Lower lobe of right lung (tissue), 2 donors: Measurements from ENCODE around the gene ASIC3. TPM values are rescaled to one million over a fixed set of nuclear protein-coding genes. Genes with fewer than 3 reads are reported as not detected.

Experiments
- ATAC-seq, 2 donors: fragments of 200-7000 bp; cut with Tn5 transposase; one replicate each; pipeline ENCODE4 v1.9.1; 2020 to 2022; ENCODE audit warnings: mild to moderate bottlenecking in 2 of 2, moderate library complexity in 2 of 2
- DNase-seq: peaks from one replicate; pipeline ENCODE4 v3.0.0-alpha.2; 2020
- H3K27ac ChIP-seq: fragments of 200-600 bp; one replicate; pipeline ENCODE4 v1.8.0; 2022
- H3K27me3 ChIP-seq: fragments of 200-600 bp; one replicate; pipeline ENCODE4 v1.8.0; 2022; ENCODE audit warnings: low read depth
- H3K36me3 ChIP-seq: fragments of 200-600 bp; one replicate; pipeline ENCODE4 v1.8.0; 2022; ENCODE audit warnings: mild to moderate bottlenecking
- H3K4me1 ChIP-seq: fragments of 200-600 bp; one replicate; pipeline ENCODE4 v1.8.0; 2022
- H3K4me3 ChIP-seq: fragments of 200-600 bp; one replicate; pipeline ENCODE4 v1.8.0; 2022; ENCODE audit warnings: mild to moderate bottlenecking
- H3K9me3 ChIP-seq: fragments of 200-600 bp; one replicate; pipeline ENCODE4 v1.8.0; 2022
- intact Hi-C: fragments of 100-400 bp; cut with DNase I; formaldehyde crosslinking; loops from one replicate; pipeline ENCODE4 v1.11.0; 2022
- total RNA-seq: library from RNA; stranded (reverse); fragmentation: NEBNext Ultra II Directional; extraction: Animal tissue kit (Norgen Biotek cat#: 25700); gene quantifications from one replicate; pipeline ENCODE4 v1.2.1, GENCODE V29; 2021
- TF ChIP-seq, protein P1 (sequence below): fragments of 200-600 bp; IDR thresholded peaks from one replicate; pipeline ENCODE4 v1.8.0; 2022; ENCODE audit warnings: antibody characterized with exemption, mild to moderate bottlenecking
- donor health status: DM: no; HTN: yes; CAD: no; lungs with severe emphysema.

Gene ASIC3
- total RNA-seq, 1 donor from 2014 or later: 3.7 TPM

DNA sequence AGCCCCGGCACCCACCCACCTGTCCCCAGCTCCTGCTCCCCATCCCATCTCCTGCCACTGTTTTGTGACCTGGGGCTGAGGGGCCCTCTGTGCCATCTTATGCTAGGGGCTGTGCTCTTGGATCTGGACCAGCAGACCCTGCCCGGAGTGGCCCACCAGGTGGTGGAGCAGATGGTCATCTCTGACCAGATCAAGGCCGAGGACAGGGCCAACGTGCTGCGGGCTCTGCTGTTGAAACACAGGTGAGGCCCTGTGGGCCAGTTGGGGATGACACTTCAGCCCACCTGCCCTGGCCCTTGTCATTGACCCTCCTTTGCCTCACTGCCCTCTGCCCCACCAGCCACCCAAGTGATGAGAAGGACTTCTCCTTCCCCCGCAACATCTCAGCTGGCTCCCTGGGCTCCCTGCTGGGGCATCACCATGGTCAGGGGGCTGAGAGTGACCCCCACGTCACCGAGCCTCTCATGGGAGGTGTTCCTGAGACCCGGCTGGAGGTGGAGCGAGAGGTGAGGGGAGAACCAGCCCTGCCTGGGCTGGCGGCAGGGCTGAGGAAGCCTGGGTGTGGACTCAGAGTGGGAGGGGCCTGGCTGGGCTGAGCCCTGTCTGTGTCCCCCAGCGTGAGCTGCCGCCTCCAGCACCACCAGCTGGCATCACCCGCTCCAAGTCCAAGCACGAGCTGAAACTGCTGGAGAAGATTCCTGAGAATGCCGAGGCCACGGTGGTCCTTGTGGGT, 21.7 kb downstream of the ASIC3 start:
- peaks cover 100% of the 10 kb centered on the region for H3K36me3 ChIP-seq

DNA sequence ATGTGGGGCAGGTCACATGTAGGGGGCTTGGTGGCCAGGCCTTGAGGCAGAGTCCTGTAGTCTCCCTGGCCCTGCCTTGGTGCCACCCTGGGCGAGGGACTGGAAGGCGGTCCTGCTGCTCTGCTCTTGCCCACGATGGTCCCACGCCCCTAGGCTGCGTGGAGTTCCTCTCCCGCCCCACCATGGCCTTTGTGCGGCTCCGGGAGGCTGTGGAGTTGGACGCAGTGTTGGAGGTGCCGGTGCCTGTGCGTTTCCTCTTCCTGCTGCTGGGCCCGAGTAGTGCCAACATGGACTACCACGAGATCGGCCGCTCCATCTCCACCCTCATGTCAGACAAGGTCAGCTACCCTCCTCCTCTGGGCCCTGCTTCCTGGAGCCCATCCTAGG, 22.2 kb downstream of the ASIC3 start:
- DNase-seq (no peak), ATAC-seq (no peak)
- Histone ChIP-seq H3K4me1 (no peaks in the 10 kb centered on the region), H3K27ac (no peak overlapping the region), H3K36me3 (peaks cover 100% of the 10 kb centered on the region), H3K4me3 (no peak overlapping the region), H3K9me3 (no peaks in the 10 kb centered on the region), H3K27me3 (no peaks in the 10 kb centered on the region)
- TF ChIP-seq, protein P1, sequence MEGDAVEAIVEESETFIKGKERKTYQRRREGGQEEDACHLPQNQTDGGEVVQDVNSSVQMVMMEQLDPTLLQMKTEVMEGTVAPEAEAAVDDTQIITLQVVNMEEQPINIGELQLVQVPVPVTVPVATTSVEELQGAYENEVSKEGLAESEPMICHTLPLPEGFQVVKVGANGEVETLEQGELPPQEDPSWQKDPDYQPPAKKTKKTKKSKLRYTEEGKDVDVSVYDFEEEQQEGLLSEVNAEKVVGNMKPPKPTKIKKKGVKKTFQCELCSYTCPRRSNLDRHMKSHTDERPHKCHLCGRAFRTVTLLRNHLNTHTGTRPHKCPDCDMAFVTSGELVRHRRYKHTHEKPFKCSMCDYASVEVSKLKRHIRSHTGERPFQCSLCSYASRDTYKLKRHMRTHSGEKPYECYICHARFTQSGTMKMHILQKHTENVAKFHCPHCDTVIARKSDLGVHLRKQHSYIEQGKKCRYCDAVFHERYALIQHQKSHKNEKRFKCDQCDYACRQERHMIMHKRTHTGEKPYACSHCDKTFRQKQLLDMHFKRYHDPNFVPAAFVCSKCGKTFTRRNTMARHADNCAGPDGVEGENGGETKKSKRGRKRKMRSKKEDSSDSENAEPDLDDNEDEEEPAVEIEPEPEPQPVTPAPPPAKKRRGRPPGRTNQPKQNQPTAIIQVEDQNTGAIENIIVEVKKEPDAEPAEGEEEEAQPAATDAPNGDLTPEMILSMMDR: no peak
- intact Hi-C loops: no loop called here

More for the DNA sequence above, 21.7 kb downstream of the ASIC3 start:
- no peaks in the 10 kb centered on the region for H3K27me3 ChIP-seq
- TF ChIP-seq, protein P1: no peak
- H3K9me3 ChIP-seq: no peaks in the 10 kb centered on the region
- no peak overlapping the region for H3K4me3 ChIP-seq
- H3K4me1 ChIP-seq: no peaks in the 10 kb centered on the region
- H3K27ac ChIP-seq: no peak overlapping the region
- intact Hi-C loops: no loop called here
- no peak for DNase-seq
- no peak for ATAC-seq

DNA sequence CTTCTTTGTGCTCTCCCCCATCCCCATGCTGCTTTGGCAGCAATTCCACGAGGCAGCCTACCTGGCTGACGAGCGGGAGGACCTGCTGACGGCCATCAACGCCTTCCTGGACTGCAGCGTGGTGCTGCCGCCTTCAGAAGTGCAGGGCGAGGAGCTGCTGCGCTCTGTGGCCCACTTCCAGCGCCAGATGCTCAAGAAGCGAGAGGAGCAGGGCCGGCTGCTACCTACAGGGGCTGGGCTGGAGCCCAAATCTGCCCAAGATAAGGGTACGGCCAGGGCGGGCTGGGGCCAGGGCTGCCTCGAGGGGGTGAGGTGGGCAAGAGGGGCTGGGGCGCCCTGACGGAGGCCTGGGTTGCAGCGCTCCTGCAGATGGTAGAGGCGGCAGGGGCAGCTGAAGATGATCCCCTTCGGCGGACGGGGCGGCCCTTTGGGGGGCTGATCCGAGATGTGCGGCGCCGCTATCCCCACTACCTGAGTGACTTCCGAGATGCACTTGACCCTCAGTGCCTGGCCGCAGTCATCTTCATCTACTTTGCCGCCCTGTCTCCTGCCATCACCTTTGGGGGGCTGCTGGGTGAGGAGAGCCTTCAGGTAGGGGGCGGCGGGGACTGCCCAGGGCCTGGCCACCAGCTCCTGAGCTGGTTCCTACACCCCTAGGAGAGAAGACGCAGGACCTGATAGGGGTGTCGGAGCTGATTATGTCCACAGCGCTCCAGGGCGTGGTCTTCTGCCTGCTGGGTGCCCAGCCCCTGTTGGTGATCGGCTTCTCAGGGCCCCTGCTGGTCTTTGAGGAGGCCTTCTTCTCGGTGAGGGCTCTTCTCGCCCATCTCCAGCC, 22.9 kb downstream of the ASIC3 start:
- TF ChIP-seq, protein P1: no peak
- Histone ChIP-seq H3K27ac (no peak overlapping the region), H3K9me3 (no peaks in the 10 kb centered on the region), H3K4me3 (no peak overlapping the region), H3K27me3 (no peaks in the 10 kb centered on the region), H3K4me1 (no peaks in the 10 kb centered on the region), H3K36me3 (peaks cover 100% of the 10 kb centered on the region)
- DNase-seq (no peak), ATAC-seq (no peak)
- intact Hi-C loops: no loop called here

DNA sequence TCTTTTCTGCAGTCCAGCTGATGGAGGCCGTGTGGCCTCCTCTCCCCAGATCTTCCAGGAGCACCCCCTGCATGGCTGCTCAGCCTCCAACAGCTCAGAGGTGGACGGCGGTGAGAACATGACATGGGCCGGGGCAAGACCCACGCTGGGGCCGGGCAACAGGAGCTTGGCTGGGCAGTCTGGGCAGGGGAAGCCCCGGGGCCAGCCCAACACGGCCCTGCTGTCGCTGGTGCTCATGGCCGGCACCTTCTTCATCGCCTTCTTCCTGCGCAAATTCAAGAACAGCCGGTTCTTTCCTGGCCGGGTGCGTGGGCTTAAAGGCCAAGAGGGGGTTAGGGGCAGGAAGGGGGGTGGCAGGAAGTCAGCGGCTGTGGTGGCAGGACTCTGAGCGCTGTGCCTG, 25.7 kb downstream of the ASIC3 start:
- ATAC-seq: no peak

DNA sequence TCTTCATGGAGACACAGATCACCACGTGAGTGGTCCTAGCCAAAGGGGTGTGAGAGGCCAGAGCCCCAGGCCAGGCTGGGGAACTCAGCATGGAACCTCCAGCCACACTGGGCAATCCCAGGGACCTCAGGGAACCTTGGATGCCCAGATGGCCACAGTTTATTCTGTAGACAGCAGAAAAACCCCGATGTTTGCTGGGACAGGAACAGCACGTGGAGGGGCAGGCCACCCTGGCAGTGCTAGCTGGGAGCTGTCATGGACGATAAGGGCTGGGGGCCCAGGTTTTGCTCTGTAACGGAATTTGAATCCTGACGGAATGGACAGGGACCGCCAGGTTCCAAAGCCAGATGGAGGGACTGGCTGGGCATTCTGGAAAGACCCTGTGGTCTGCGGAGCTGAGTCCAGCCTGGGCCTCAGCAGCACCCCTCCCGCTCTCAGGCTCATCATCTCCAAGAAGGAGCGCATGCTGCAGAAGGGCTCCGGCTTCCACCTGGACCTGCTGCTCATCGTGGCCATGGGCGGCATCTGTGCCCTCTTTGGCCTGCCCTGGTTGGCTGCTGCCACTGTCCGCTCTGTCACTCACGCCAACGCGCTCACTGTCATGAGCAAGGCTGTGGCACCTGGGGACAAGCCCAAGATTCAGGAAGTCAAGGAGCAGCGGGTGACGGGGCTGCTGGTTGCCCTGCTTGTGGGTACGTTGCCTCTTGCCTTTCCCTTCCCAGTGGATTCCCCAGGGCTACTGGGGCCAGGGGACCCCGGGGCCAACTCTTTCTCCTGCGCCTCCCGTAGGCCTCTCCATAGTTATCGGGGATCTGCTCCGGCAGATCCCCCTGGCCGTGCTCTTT, 26.7 kb downstream of the ASIC3 start:
- no peak for DNase-seq
- Histone ChIP-seq H3K27ac (no peak overlapping the region), H3K36me3 (peaks cover 78% of the 10 kb centered on the region), H3K27me3 (no peaks in the 10 kb centered on the region), H3K4me3 (no peak overlapping the region), H3K9me3 (no peaks in the 10 kb centered on the region), H3K4me1 (peaks cover 19% of the 10 kb centered on the region)
- intact Hi-C loops: no loop called here
- no peak for ATAC-seq
- TF ChIP-seq, protein P1: no peak

More for the DNA sequence above, 25.7 kb downstream of the ASIC3 start:
- Histone ChIP-seq H3K36me3 (peaks cover 89% of the 10 kb centered on the region), H3K27me3 (no peaks in the 10 kb centered on the region), H3K4me1 (peaks cover 8% of the 10 kb centered on the region), H3K27ac (no peak overlapping the region), H3K9me3 (no peaks in the 10 kb centered on the region), H3K4me3 (no peak overlapping the region)
- TF ChIP-seq, protein P1: no peak
- intact Hi-C loops: no loop called here
- DNase-seq: no peak
